ENCODE measurements around the gene ZC3H4.

ZC3H4 gene

GRCh38 chr19:47020992-47021496 lies 92.5 kb downstream of the ZC3H4 start:
- DNase-seq (ENCODE audit: low spot score): no peak

DNA sequence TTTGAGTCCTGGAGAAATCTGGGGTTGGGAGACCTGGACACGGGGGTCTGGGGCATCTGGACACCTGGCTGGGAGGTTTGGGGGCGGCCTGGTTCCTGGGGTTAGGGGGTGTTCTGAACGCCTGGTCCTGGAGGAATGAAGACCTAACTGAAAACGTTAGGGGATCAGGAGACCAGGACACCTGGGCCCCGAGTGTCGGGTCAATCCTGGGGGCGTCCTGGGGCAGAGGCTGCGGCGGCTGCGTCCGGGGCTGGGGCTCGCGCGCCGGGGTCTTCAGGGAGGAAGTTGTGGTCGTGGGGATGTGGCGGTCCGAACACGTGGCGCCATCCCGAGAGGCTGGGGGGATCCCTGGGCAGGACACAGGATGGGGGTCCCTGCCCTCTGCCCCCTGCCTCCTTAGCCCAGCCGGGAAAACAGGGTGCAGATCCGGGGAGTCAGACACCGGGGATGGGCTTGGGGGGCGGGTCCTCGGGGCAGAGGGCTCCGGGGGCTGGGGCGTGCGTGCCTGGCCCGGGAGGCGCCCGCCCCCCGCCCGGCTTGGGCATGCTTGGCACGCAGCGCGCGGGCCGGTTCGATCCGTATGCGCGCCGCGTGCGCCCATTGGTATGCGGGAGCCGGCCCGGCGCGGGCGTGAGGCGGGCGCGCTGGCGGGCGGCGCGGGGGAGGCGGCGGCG lies 93.3 kb downstream of the ZC3H4 start:
- no peak for DNase-seq (ENCODE audit: low spot score)

- no peak for DNase-seq (ENCODE audit: low spot score)
These were observed 94.0 kb downstream of the ZC3H4 start, which contains the start of gene NPAS1 for GRCh38 chr19:47019431-47020041. Gene NPAS1, plus strand, starts transcription at chr19:47019837. Its CDS starts 1,211 bp downstream, at chr19:47021048.

- DNase-seq (ENCODE audit: low spot score): no peak
These were observed 94.7 kb downstream of the ZC3H4 start for GRCh38 chr19:47018923-47019322.

Data from germinal center (tissue), 1 donor.